Activated CD8-positive, alpha-beta memory T cell treated with anti-CD3 and anti-CD28 coated beads, Interleukin-2, amount 50 U/mL, for 1 hour (primary cell): ENCODE results near the gene FBXL15.

Source experiments
- DNase-seq: peaks from one replicate; pipeline ENCODE4 v3.0.0-alpha.2; 2020; ENCODE audit errors: extremely low read depth

Gene FBXL15

GRCh38 chr10:102398172-102399020 is 22.2 kb upstream of the FBXL15 start:
- DNase-seq = no peak

GRCh38 chr10:102399217-102400021 is 21.2 kb upstream of the FBXL15 start:
- DNase-seq = no peak

GRCh38 chr10:102400076-102400475 is 20.6 kb upstream of the FBXL15 start:
- no peak for DNase-seq

GRCh38 chr10:102400598-102401341 is 19.9 kb upstream of the FBXL15 start:
- DNase-seq = no peak

- no peak for DNase-seq
These were observed 19.3 kb upstream of the FBXL15 start for GRCh38 chr10:102401342-102401654.

- DNase-seq = no peak
These were observed 18.7 kb upstream of the FBXL15 start for GRCh38 chr10:102401735-102402511.

GRCh38 chr10:102402512-102402896 is 18.1 kb upstream of the FBXL15 start:
- DNase-seq = no peak

GRCh38 chr10:102403115-102403514 is 17.5 kb upstream of the FBXL15 start:
- no peak for DNase-seq

- no peak for DNase-seq
These were observed 16.1 kb upstream of the FBXL15 start for GRCh38 chr10:102404361-102405107.

- no peak for DNase-seq
These were observed 15.5 kb upstream of the FBXL15 start for GRCh38 chr10:102405108-102405571.

GRCh38 chr10:102405632-102406031 is 15.0 kb upstream of the FBXL15 start:
- DNase-seq = no peak

- no peak for DNase-seq
These were observed 13.8 kb upstream of the FBXL15 start for GRCh38 chr10:102406815-102407214.

- no peak for DNase-seq
These were observed 13.1 kb upstream of the FBXL15 start for GRCh38 chr10:102407425-102408130.

GRCh38 chr10:102408131-102408727 is 12.4 kb upstream of the FBXL15 start:
- DNase-seq = no peak

- no peak for DNase-seq
These were observed 11.7 kb upstream of the FBXL15 start for GRCh38 chr10:102408728-102409603.

GRCh38 chr10:102409604-102410428 is 10.8 kb upstream of the FBXL15 start:
- no peak for DNase-seq

- DNase-seq = no peak
These were observed 10.1 kb upstream of the FBXL15 start for GRCh38 chr10:102410429-102411073.
